Superior temporal gyrus (tissue), 1 donor: ENCODE data around the gene FARSB.
"Not testable (repeated sequence)": the region's sequence is repeated elsewhere in the genome, so short reads cannot be mapped to it uniquely, and the experiment has no call there.

Experiments
- DNase-seq: peaks from one replicate; pipeline ENCODE4 v3.0.0-alpha.2; 2016; ENCODE audit errors: extremely low spot score

Gene FARSB

GRCh38 chr2:222655787-222656525 is at the start of gene FARSB:
FARSB (minus strand) TSS chr2:222656092; CDS start chr2:222656073, 19 bp downstream.
- DNase-seq, result peak; percentile 98

GRCh38 chr2:222703886-222704285 is 48.0 kb upstream of the FARSB start:
- DNase-seq, result peak; percentile 53

- DNase-seq, result no peak
Measured at GRCh38 chr2:222703091-222703490, 47.2 kb upstream of the FARSB start.

- no peak for DNase-seq
Measured at GRCh38 chr2:222701721-222702131, 45.8 kb upstream of the FARSB start.

GRCh38 chr2:222701233-222701632 is 45.3 kb upstream of the FARSB start:
- DNase-seq, result no peak

- DNase-seq, result no peak
Measured at GRCh38 chr2:222698276-222698675, 42.4 kb upstream of the FARSB start.

GRCh38 chr2:222693837-222694236 is 37.9 kb upstream of the FARSB start:
- no peak for DNase-seq

GRCh38 chr2:222693413-222693812 is 37.5 kb upstream of the FARSB start:
- DNase-seq, result not testable (repeated sequence)

GRCh38 chr2:222690564-222691200 is 34.8 kb upstream of the FARSB start:
- DNase-seq, result peak; percentile 87

- DNase-seq, result no peak
Measured at GRCh38 chr2:222689322-222689721, 33.4 kb upstream of the FARSB start.

GRCh38 chr2:222688917-222689316 is 33.0 kb upstream of the FARSB start:
- DNase-seq, result peak; percentile 51

- DNase-seq, result no peak
Measured at GRCh38 chr2:222686086-222686750, 30.3 kb upstream of the FARSB start.

GRCh38 chr2:222683805-222684204 is 27.9 kb upstream of the FARSB start:
- no peak for DNase-seq

GRCh38 chr2:222677981-222678380 is 22.1 kb upstream of the FARSB start:
- no peak for DNase-seq

- DNase-seq, result no peak
Measured at GRCh38 chr2:222673883-222674282, 18.0 kb upstream of the FARSB start.

- no peak for DNase-seq
Measured at GRCh38 chr2:222673273-222673672, 17.4 kb upstream of the FARSB start.

- DNase-seq, result no peak
Measured at GRCh38 chr2:222672068-222672401, 16.1 kb upstream of the FARSB start.

GRCh38 chr2:222671259-222672067 is 15.6 kb upstream of the FARSB start, which contains the start of gene MOGAT1:
MOGAT1 (plus strand) TSS chr2:222671658; CDS start chr2:222671786, 128 bp downstream.
- no peak for DNase-seq

GRCh38 chr2:222670191-222671038 is 14.5 kb upstream of the FARSB start:
- no peak for DNase-seq

GRCh38 chr2:222669353-222669752 is 13.5 kb upstream of the FARSB start:
- no peak for DNase-seq
